ENCODE data around the gene FHIT. TPM values are rescaled to one million over a fixed set of nuclear protein-coding genes. Genes with fewer than 3 reads are reported as not detected.
"Not testable (repeated sequence)": the region's sequence is repeated elsewhere in the genome, so short reads cannot be mapped to it uniquely, and the experiment has no call there.

Gene FHIT
- total RNA-seq, 1 donor from 2014 or later, result 20.2 TPM

DNA sequence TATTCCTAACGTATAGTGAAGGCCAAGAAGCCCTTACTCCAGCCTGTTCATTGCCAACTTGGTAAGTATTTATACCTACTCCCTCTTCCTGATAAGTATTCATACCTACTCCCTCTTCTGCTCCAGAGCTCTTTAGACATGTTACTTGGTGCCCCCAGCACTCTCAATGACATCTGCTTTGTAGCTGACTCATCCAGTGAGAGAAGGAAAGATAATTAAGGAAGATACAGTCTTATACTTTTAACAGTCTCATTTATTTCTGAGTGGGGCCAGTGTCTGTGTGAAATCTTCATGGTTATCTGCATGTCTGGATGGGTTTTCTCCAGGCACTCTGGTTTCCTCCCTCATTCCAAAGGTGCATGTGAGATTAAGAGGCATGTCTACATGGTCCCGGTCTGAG, 698.7 kb downstream of the FHIT start:
- peaks cover 3% of the 10 kb centered on the region for H3K36me3 Mint-ChIP-seq (ENCODE audit: low read depth, unreplicated experiment)
- H3K27ac Mint-ChIP-seq (ENCODE audit: unreplicated experiment), result no peak overlapping the region
- peaks cover 9% of the 10 kb centered on the region for H3K4me1 Mint-ChIP-seq (ENCODE audit: unreplicated experiment)
- H3K27me3 Mint-ChIP-seq (ENCODE audit: unreplicated experiment), result peaks cover 1% of the 10 kb centered on the region
- TF ChIP-seq, protein P1, sequence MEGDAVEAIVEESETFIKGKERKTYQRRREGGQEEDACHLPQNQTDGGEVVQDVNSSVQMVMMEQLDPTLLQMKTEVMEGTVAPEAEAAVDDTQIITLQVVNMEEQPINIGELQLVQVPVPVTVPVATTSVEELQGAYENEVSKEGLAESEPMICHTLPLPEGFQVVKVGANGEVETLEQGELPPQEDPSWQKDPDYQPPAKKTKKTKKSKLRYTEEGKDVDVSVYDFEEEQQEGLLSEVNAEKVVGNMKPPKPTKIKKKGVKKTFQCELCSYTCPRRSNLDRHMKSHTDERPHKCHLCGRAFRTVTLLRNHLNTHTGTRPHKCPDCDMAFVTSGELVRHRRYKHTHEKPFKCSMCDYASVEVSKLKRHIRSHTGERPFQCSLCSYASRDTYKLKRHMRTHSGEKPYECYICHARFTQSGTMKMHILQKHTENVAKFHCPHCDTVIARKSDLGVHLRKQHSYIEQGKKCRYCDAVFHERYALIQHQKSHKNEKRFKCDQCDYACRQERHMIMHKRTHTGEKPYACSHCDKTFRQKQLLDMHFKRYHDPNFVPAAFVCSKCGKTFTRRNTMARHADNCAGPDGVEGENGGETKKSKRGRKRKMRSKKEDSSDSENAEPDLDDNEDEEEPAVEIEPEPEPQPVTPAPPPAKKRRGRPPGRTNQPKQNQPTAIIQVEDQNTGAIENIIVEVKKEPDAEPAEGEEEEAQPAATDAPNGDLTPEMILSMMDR (IDR thresholded peaks at IDR 0.05; ENCODE audit: unreplicated experiment), result no peak
- H3K4me3 Mint-ChIP-seq (ENCODE audit: unreplicated experiment), result no peak overlapping the region
- DNase-seq (ENCODE audit: low spot score), result no peak
- peaks cover 6% of the 10 kb centered on the region for H3K9me3 Mint-ChIP-seq (ENCODE audit: unreplicated experiment)

DNA sequence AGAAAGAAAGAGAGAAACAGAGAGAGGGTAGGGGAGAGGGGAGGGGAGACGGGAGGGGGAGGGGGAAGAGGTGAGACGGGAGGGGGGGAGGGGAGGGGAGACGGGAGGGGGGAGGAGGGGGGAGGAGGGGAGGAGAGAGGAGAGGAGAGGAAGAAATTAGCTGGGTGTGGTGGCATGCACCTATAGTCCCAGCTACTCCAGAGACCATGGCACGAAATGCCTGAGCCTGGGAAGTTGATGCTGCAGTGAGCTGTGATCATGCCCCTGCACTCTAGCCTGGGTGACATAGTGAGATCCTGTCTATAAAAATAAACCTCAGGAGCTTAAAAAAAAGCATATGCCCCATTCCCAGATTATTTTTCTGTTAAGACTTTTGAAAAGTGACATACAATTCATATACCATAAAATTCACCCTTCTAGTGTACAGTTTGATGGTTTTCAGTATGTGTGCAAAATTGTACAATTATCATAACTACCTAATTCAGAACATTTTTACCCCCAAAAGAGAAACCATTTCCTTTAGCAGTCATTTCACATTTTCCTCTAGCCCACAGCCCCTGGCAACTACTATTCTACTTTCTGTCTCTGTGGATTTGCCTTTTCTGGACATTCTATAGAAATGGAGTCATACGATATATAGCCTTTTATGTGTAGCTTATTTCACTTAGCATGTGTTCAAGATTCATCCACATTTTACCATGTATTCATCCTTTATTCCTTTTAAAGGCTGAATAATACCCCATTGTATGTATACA, 699.6 kb downstream of the FHIT start:
- DNase-seq (ENCODE audit: low spot score), result no peak

DNA sequence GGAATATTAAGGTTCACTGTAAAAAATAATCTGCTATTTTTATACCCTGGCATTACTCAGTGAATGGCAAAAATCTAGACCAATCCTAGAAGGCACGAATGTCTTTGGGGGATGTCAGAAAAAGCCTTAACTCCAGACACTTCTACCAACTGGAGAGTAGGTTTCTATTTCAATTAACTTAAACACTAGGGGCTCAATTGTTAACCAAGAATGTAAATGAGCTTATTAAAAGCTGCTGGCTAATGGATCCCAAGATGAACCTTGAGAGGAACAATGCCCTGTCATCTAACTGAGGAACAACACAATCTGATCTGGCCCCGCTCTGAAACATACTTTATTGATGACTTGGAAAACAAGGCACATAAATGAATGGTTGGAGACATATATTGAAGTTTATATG, 701.4 kb downstream of the FHIT start:
- Mint-ChIP-seq H3K4me1 (ENCODE audit: unreplicated experiment) (peaks cover 5% of the 10 kb centered on the region), H3K27ac (ENCODE audit: unreplicated experiment) (no peak overlapping the region), H3K4me3 (ENCODE audit: unreplicated experiment) (no peak overlapping the region), H3K27me3 (ENCODE audit: unreplicated experiment) (peaks cover 1% of the 10 kb centered on the region), H3K36me3 (ENCODE audit: low read depth, unreplicated experiment) (peaks cover 3% of the 10 kb centered on the region), H3K9me3 (ENCODE audit: unreplicated experiment) (peaks cover 6% of the 10 kb centered on the region)
- TF ChIP-seq, protein P1 (IDR thresholded peaks at IDR 0.05; ENCODE audit: unreplicated experiment), result no peak
- no peak for DNase-seq (ENCODE audit: low spot score)

More for the DNA sequence above, 699.6 kb downstream of the FHIT start:
- Mint-ChIP-seq H3K4me1 (ENCODE audit: unreplicated experiment) (peaks cover 9% of the 10 kb centered on the region), H3K27ac (ENCODE audit: unreplicated experiment) (peak overlapping the region; percentile 50), H3K4me3 (ENCODE audit: unreplicated experiment) (no peak overlapping the region), H3K9me3 (ENCODE audit: unreplicated experiment) (peaks cover 6% of the 10 kb centered on the region), H3K36me3 (ENCODE audit: low read depth, unreplicated experiment) (peaks cover 3% of the 10 kb centered on the region), H3K27me3 (ENCODE audit: unreplicated experiment) (peaks cover 1% of the 10 kb centered on the region)
- TF ChIP-seq, protein P1 (IDR thresholded peaks at IDR 0.05; ENCODE audit: unreplicated experiment), result no peak

DNA sequence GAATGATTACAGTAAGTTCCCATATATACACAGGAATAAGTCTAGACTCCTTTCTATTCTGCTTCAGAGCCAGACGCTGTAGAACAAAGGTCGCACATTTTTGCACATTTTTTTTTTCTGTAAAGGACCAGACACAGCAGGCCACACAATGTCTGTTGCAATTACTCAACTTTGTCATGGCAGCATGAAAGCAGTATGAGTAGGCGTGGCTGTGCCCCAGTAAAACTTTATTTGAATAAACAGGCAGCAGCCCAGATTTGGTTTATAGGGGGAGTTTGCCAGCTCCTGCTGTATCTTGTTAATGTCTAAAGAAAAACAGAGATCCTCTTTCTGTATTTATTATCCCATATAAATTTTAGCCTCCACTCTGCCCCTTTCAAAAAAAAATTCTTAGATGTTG, 708.3 kb downstream of the FHIT start:
- DNase-seq (ENCODE audit: low spot score), result no peak
- H3K27me3 Mint-ChIP-seq (ENCODE audit: unreplicated experiment), result peaks cover 1% of the 10 kb centered on the region
- TF ChIP-seq, protein P1 (IDR thresholded peaks at IDR 0.05; ENCODE audit: unreplicated experiment), result no peak
- H3K4me1 Mint-ChIP-seq (ENCODE audit: unreplicated experiment), result no peaks in the 10 kb centered on the region
- H3K36me3 Mint-ChIP-seq (ENCODE audit: low read depth, unreplicated experiment), result no peaks in the 10 kb centered on the region
- H3K9me3 Mint-ChIP-seq (ENCODE audit: unreplicated experiment), result no peaks in the 10 kb centered on the region
- H3K27ac Mint-ChIP-seq (ENCODE audit: unreplicated experiment), result no peak overlapping the region
- H3K4me3 Mint-ChIP-seq (ENCODE audit: unreplicated experiment), result no peak overlapping the region

DNA sequence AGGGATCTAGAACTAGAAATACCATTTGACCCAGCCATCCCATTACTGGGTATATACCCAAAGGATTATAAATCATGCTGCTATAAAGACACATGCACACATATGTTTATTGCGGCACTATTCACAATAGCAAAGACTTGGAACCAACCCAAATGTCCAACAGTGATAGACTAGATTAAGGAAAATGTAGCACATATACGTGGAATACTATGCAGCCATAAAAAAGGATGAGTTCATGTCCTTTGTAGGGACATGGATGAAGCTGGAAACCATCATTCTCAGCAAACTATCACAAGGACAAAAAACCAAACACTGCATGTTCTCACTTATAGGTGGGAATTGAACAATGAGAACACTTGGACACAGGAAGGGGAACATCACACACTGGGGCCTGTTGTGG, 711.9 kb downstream of the FHIT start:
- not testable (repeated sequence) for H3K4me3 Mint-ChIP-seq (ENCODE audit: unreplicated experiment); H3K27me3 Mint-ChIP-seq (ENCODE audit: unreplicated experiment); H3K9me3 Mint-ChIP-seq (ENCODE audit: unreplicated experiment); DNase-seq (ENCODE audit: low spot score); H3K27ac Mint-ChIP-seq (ENCODE audit: unreplicated experiment); H3K4me1 Mint-ChIP-seq (ENCODE audit: unreplicated experiment); H3K36me3 Mint-ChIP-seq (ENCODE audit: low read depth, unreplicated experiment)
